B cell (primary cell): ENCODE data around the gene SRRM3.

Experiments
- CTCF ChIP-seq: fragments of 200-600 bp; IDR thresholded peaks from one replicate; pipeline ENCODE4 v1.8.0; 2022; ENCODE audit warnings: antibody characterized with exemption, mild to moderate bottlenecking
- EZH2 ChIP-seq: IDR thresholded peaks from 2 replicates; pipeline ENCODE4 v1.6.1; 2012; ENCODE audit warnings: borderline replicate concordance, low read depth, mild to moderate bottlenecking, moderate library complexity, low read length; ENCODE audit not compliant: insufficient read depth, poor library complexity, severe bottlenecking

- no peak for TF ChIP-seq CTCF
- no peak for TF ChIP-seq EZH2
Observed at GRCh38 chr7:76286842-76287403, 85.2 kb downstream of the SRRM3 start.
